Tibial artery (tissue), 4 donors: Measurements from ENCODE around the gene TMEM132D.

Experiments
- DNase-seq, 2 donors: peaks; one replicate each; pipeline ENCODE4 v3.0.0-alpha.2; 2019
- H3K27ac ChIP-seq, 2 donors: fragments of 200-600 bp; sonication (generic) in 1 of 2; 1 replicate in 1 of 2; 2 replicates in 1 of 2; pipeline ENCODE4 v1.5.1; 2018 to 2019; ENCODE audit warnings: mild to moderate bottlenecking in 1 of 2
- H3K27me3 ChIP-seq, 2 donors: fragments of 200-600 bp; sonication (generic) in 1 of 2; one replicate each; pipeline versions ENCODE4 v1.5.1 to v1.6.0; 2016 to 2019
- H3K36me3 ChIP-seq, 3 donors: fragments of 200-600 bp; sonication (generic) in 2 of 3; one replicate each; pipeline ENCODE4 v1.5.1; 2016 to 2019; ENCODE audit warnings: mild to moderate bottlenecking in 2 of 3
- H3K4me1 ChIP-seq, 4 donors: fragments of 200-600 bp; sonication (generic) in 2 of 4; 1 replicate in 3 of 4; 2 replicates in 1 of 4; pipeline ENCODE4 v1.5.1; 2016 to 2019
- H3K4me3 ChIP-seq, 2 donors: fragments of 200-600 bp; sonication (generic) in 1 of 2; 1 replicate in 1 of 2; 2 replicates in 1 of 2; pipeline ENCODE4 v1.5.1; 2018 to 2019; ENCODE audit warnings: mild to moderate bottlenecking in 2 of 2
- H3K9me3 ChIP-seq, 3 donors: fragments of 200-600 bp; sonication (generic) in 1 of 3; one replicate each; pipeline ENCODE4 v1.5.1; 2016 to 2019
- intact Hi-C: fragments of 100-400 bp; cut with DNase I; formaldehyde crosslinking; loops from one replicate; pipeline ENCODE4 v1.15.0; 2023; ENCODE audit warnings: low total_unique reads
- TF ChIP-seq, protein P1 (sequence below), 2 experiments: fragments of 200-600 bp in 1 of 2; fragments of 450-650 bp in 1 of 2; IDR thresholded peaks; one replicate each; pipeline ENCODE4 v1.5.1; 2017 to 2019; ENCODE audit warnings: antibody characterized with exemption in 2 of 2, mild to moderate bottlenecking in 1 of 2, moderate library complexity in 1 of 2

Gene TMEM132D

DNA sequence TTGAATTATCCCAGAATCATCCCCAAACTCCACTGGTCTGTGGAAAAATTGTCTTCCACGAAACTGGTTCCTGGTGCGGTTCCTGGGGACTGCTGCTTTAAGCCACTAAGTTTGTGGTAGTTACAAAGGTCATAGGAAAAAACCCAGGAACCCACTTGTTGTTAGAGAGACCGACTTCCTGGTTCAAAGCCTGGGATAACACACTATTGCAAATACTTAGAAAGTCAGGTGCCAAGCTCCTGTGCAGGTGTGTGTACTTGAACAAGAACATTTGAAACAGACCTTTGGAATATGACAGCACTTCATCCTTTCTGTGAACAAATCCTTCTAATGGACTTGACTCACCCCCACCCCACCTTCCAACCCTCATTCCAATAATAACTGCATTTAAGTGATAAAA lies 530.9 kb downstream of the TMEM132D start:
- DNase-seq, result no peak
- TF ChIP-seq, protein P1, sequence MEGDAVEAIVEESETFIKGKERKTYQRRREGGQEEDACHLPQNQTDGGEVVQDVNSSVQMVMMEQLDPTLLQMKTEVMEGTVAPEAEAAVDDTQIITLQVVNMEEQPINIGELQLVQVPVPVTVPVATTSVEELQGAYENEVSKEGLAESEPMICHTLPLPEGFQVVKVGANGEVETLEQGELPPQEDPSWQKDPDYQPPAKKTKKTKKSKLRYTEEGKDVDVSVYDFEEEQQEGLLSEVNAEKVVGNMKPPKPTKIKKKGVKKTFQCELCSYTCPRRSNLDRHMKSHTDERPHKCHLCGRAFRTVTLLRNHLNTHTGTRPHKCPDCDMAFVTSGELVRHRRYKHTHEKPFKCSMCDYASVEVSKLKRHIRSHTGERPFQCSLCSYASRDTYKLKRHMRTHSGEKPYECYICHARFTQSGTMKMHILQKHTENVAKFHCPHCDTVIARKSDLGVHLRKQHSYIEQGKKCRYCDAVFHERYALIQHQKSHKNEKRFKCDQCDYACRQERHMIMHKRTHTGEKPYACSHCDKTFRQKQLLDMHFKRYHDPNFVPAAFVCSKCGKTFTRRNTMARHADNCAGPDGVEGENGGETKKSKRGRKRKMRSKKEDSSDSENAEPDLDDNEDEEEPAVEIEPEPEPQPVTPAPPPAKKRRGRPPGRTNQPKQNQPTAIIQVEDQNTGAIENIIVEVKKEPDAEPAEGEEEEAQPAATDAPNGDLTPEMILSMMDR (IDR thresholded peaks at IDR 0.05), result no peak
- no peaks in the 10 kb centered on the region for H3K4me1 ChIP-seq
- no peaks in the 10 kb centered on the region for H3K9me3 ChIP-seq
- H3K36me3 ChIP-seq, result no peaks in the 10 kb centered on the region
- no peak overlapping the region for H3K4me3 ChIP-seq
- intact Hi-C loops, result no loop called here
- no peaks in the 10 kb centered on the region for H3K27me3 ChIP-seq
- H3K27ac ChIP-seq, result no peak overlapping the region

DNA sequence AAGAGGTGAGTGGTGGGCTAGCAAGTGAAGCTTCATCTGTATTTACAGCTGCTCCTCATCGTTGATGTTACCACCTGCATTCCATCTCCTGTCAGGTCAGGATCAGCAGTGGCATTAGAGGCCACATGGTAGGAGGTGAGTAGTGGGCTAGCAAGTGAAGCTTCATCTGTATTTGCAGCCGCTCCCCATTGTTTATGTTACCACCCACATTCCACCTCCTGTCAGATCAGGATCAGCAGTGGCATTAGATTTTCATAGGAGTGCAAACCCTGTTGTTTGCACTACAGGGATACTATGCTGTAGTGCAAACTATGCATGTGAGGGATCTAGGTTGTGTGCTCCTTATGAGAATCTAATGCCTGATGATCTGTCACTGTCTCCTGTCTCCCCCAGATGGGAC lies 531.5 kb downstream of the TMEM132D start:
- DNase-seq, result no peak
- TF ChIP-seq, protein P1 (IDR thresholded peaks at IDR 0.05), result no peak
- Histone ChIP-seq H3K36me3 (no peaks in the 10 kb centered on the region), H3K27me3 (no peaks in the 10 kb centered on the region), H3K4me3 (no peak overlapping the region), H3K4me1 (no peaks in the 10 kb centered on the region), H3K9me3 (no peaks in the 10 kb centered on the region), H3K27ac (no peak overlapping the region)
- intact Hi-C loops, result no loop called here

DNA sequence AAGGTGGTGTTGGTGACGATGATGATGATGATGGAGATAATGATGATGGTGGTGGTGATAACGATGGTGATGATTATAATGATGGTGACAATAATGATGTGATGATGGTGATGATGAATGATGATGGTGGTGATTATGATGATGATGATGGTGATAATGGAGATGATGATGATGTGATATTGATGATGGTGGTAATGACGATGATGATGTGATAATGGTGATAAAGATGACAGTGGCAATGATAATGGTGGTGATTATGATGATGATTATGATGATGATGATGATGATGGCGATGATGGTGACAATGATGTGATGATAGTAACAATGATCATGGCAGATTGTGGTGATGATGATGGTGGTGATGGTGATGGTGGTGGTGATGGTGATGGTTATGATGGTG lies 532.6 kb downstream of the TMEM132D start:
- H3K4me1 ChIP-seq, result no peaks in the 10 kb centered on the region
- H3K36me3 ChIP-seq, result no peaks in the 10 kb centered on the region
- TF ChIP-seq, protein P1 (IDR thresholded peaks at IDR 0.05), result no peak
- DNase-seq, result no peak
- intact Hi-C loops, result no loop called here
- H3K27ac ChIP-seq, result no peak overlapping the region
- no peak overlapping the region for H3K4me3 ChIP-seq
- no peaks in the 10 kb centered on the region for H3K27me3 ChIP-seq
- no peaks in the 10 kb centered on the region for H3K9me3 ChIP-seq

DNA sequence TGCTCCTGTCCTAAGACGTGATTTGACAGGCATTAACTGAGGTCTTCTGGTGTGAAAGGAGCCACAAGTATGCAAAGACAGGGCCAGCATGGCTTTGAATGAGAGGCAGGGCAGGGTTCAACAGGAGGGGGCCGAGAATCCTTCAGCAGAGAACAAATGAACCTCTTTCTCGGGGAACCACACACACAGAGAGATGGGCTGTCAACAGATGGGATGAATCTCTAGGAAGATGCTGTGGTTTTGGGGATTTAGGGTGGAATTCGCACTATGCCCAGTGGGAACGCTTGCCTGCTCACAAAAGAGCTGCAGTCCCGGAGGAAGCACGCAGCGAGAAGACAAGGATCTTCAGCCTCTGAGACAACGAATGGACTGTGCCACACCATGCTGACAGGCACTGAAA lies 537.2 kb downstream of the TMEM132D start:
- TF ChIP-seq, protein P1 (IDR thresholded peaks at IDR 0.05), result no peak
- Histone ChIP-seq H3K27me3 (no peaks in the 10 kb centered on the region), H3K27ac (no peak overlapping the region), H3K4me3 (no peak overlapping the region), H3K9me3 (no peaks in the 10 kb centered on the region), H3K36me3 (no peaks in the 10 kb centered on the region), H3K4me1 (no peaks in the 10 kb centered on the region)
- no peak for DNase-seq
- intact Hi-C loops, result no loop called here

DNA sequence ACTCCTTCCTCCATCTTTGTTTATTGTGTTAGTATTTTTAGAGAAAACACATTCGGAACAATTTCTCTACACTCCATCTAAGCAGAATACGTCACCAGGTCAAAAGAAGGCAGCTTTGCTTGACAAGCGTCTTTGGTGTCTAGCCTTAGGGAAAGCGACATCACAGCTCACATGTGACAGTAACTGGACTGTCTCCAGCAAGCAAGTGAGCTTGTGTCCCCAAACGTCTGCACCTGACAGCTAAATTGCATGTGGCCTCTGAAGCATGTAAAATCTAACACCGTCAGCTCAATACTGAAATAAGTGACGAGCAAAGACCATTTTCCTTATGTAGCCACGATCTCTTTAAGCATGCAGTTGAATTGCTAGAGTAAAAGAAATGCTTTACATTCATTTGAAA lies 540.8 kb downstream of the TMEM132D start:
- intact Hi-C loops, result no loop called here
- no peaks in the 10 kb centered on the region for H3K27me3 ChIP-seq
- no peaks in the 10 kb centered on the region for H3K4me1 ChIP-seq
- H3K4me3 ChIP-seq, result no peak overlapping the region
- TF ChIP-seq, protein P1 (IDR thresholded peaks at IDR 0.05), result no peak
- no peak overlapping the region for H3K27ac ChIP-seq
- no peaks in the 10 kb centered on the region for H3K9me3 ChIP-seq
- DNase-seq, result no peak
- no peaks in the 10 kb centered on the region for H3K36me3 ChIP-seq

DNA sequence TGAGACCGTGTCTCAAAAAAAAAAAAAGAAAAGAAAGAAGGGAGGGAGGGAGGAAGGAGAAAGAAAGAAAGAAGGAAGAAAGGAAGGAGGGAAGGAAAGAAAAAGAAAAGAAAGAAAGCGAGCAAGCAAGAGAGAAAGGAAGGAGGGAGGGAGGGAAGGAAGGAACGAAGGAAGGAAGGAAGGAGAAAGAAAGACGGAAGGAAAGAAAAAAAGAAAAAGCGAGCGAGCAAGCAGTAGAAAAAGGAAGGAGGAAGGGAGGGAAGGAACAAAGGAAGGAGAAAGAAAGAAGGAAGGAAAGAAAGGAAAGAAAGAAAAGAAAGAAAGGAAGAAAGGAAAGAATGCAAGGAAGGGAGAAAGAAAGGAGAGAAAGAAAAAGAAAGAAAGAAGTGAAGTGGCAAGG lies 546.6 kb downstream of the TMEM132D start:
- Histone ChIP-seq H3K36me3 (no peaks in the 10 kb centered on the region), H3K27me3 (no peaks in the 10 kb centered on the region), H3K27ac (no peak overlapping the region), H3K4me3 (no peak overlapping the region), H3K4me1 (no peaks in the 10 kb centered on the region), H3K9me3 (no peaks in the 10 kb centered on the region)
- intact Hi-C loops, result no loop called here
- TF ChIP-seq, protein P1 (IDR thresholded peaks at IDR 0.05), result no peak
- no peak for DNase-seq
